Stimulated activated CD8-positive, alpha-beta memory T cell treated with anti-CD3 and anti-CD28 coated beads, Interleukin-12 subunit alpha, Interleukin-12 subunit beta, amount 100 ng/mL, for 1 hour (primary cell): ENCODE data around the gene SMYD5.
A peak's percentile ranks its signal among the peaks of the same experiment; 100 is the strongest.
"Not testable (repeated sequence)": the region's sequence is repeated elsewhere in the genome, so short reads cannot be mapped to it uniquely, and the experiment has no call there.

Experiments
- DNase-seq: peaks from one replicate; pipeline ENCODE4 v3.0.0-alpha.2; 2020; ENCODE audit warnings: low read depth

SMYD5 gene

DNA sequence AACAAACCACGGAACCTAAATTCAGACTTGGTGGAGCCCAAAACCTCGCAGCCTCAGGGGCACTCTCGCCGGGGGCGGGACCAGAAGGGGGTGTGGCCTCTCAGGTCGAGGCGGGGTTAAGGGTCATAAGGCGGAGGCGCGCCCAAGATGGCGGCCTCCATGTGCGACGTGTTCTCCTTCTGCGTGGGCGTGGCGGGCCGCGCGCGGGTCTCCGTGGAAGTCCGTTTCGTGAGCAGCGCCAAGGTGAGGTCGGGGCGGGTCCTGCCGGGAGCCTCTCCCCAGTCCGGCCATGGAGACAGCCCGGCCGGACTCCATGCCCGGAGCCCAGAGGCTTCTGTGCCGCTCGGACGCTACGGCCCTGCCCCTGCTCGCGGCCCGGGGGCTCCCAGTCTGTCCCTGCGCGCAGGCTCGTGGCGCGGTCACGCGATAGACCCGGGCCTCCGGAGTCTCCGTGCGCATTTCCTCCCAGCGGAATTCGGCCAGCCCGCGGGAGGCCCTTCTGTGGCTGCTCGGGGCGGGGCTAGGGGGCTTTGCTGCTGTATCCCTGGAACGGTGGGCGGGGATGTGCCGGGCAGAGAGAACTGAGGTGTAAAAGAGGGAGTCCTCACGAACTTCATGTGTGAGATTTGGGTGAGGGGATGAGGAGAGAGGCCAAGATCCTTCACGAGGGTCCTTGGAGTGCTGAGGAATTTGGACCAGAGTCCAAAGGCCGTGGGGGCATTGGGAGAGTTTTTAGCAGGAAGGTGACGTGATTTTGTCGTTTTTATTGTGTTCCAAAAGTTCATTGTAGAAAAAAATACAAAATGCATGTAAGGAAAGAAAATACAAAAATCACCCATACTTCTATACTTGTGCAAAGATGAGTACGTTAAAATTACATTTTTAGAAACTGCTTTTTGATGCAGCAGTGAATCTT lies at the start of gene SMYD5:
Gene SMYD5, plus strand, starts transcription at position 126 of the 916 bp plus-strand sequence. Its CDS starts 22 bp downstream, at position 148.
- DNase-seq, result peak; percentile 85

DNA sequence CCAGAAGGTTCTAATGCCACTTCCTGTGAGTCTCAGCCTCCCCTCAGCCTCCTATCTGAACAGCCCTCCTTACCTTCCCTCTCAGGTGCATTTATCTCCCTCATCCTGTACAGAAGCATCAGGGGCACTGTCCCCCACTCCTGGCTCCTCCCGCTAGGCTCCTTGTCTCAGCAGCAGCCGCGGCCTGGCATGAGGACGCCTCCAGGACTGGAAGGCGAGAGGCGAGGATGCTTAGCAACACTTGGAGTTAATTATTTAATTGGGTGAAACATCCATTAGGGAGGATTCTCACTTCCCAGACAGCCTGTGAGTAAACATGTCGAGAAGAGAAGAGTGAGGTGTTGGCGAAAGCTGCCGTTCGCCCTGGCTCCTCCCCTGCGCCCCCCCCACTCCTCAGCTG lies 48.1 kb upstream of the SMYD5 start:
- DNase-seq, result not testable (repeated sequence)

DNA sequence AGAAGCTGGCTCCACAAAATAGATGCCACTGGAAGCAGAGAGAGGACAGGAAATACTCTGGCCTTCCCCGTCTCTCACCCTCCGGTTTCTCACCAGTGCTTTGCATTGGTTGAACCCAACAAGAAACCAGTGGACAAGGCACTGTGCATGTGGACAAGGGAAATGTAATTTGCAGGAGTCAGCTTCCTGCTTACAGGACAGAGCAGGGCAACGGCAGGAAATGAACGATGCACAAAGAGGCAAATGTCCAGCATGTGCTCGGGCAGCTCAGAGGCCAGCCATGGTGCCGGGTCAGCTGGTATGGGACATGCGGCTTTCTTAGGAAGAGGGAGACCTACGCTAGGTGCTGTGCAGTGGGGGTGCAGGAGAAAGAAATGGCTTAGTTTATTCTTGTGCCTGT lies 47.2 kb upstream of the SMYD5 start:
- not testable (repeated sequence) for DNase-seq

DNA sequence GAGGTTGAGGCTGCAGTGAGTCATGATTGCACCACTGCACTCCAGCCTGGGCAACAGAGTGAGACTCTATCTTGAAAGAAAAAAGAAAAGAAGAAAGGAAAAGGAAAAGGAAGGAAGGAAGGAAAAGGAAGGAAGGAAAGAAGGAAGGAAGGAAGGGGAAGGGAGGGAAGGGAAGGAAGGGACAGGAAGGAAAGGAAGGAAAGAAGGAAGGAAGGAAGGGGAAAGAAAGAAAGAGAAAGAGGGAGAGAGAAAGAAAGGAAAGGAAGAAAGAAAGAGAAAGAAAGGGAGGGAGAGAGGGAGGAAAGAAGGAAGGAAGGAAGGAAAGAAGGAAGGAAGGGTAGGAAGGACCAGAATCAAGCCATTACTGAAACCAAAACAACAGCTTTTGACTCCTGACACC lies 45.7 kb upstream of the SMYD5 start:
- not testable (repeated sequence) for DNase-seq

DNA sequence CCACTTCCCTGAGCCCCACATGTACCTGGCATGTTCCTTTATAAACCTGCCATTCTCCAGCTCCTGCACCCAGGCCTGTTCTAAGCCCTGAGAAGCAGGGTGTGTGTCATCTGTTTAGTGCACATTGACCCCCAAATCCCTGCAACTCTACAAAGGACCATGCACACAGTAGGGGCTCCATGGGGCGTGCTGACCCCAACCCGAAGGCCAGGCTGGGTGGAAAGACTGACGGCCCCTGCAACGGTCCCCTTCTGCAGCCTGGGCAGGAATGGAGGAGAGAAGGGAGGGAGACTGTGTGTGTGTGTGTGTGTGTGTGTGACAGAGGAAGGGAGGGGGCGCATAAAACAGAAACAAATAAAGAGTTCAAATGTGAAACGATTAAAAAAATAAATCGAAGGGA lies 43.7 kb upstream of the SMYD5 start:
- DNase-seq, result not testable (repeated sequence)

DNA sequence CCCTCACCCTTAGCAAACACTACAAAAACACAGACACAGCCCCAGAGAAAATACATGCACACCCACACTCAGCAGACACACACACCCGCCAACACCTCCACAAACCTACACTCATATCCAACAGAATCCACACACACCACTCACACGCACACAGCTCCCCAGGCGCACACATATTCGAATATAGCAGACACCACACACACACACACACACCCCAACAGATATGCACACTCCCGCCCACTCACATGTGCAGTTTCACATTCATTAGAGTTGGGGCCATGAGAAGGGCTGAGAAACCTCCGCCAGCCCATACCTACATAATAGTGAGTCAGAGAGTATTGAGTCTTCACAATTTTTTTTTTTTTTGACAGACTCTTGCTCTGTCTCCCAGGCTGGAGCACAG lies 41.1 kb upstream of the SMYD5 start:
- no peak for DNase-seq

DNA sequence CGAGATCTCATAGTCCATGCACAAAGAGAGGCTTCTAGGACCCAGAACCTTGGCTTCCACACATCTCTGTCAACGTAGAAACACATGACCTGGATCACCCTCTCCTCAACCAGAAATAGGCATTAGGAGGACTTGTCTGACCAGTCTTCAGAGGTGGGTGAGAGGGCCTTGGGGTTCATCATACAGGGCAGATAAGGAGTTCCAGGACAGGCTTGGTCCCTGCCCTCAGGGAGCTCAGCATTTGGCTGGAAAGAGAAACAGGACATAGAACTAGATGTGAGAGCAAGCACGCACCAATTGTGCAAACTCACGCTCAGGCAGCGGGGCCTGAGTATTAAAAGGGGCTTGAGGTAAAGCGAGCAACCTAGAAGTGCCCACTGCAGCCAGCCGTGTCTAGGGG lies 40.3 kb upstream of the SMYD5 start:
- no peak for DNase-seq

DNA sequence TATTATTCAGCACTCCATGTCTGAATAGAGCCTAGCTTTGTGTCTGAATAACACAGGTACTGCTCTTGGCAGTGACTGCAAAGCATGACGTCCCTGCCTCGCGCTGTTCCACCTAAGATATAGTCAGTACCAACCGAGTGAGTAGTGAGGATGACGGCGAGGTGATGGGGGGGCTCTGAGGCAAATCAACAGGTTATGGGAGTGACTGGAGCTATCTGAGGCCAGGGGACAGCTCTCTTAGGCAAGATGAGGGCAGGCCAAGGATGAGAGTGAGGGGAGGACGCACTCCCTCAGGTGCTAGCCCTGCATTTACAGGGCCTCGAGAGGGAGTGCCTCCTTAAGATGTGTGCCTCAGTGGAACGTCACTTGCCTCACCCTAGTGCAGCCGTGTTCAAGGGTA lies 39.8 kb upstream of the SMYD5 start:
- no peak for DNase-seq

DNA sequence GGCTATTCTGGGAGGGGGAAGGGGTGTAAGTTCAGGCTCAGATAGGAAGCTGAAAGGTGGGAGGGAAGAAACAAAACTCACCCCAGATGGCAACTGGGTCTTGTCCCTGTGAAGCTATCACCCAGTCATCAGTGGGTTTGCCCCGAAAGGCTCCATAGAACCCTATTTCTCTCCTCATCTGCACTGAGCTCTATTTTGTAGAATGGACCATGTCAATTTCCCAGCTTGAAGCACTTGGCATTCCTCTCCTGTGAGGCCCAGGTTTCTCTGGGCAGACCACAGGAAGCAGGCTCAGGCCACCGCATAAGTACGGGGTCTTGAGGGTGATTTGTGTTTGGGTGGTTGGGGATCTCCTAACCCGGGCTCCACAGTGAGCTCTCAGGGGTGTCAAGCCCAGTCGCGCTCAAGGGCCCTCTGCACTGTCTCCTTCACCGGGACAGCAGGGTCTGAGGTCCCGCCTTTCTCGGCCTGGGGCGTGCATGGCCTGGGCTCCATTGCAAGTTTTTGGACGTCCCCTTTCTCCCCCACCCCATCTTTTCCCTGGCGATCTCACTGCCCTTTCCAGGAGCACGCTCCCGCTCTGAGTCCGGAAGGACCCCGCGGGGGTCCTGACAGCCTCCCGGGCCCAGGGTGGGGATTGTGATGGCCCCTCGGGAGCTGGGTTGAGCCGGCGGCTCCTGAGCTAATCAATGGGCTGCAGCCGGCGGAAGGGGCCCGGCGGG lies 38.9 kb upstream of the SMYD5 start:
- no peak for DNase-seq

DNA sequence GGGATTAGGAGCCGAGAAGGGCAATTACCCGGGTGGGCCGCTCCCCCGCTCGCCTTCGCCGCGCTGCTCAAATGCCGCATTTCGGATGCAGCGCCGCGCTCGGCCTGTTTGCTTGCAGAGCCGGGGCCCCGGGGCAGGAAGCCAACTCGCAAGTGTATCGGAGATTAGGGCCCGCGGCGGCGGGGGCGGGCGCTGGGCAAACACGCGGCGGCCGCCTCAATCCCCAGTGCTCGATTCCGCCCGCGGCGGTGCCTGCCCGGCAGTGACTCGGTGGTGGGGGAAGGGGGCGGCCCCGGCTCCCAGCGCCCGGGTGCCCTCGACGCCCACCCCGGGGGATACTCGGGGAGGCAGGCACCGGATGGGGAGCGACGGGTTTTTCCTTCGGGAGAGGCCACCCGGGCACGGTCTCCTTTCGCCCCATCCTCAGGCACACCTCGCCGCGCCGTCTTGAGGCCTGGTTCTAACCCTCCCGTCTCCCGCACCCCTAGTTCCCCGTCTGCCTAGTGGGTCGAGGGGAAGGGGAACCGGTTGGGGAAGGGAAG lies 38.3 kb upstream of the SMYD5 start:
- peak; percentile 54 for DNase-seq

DNA sequence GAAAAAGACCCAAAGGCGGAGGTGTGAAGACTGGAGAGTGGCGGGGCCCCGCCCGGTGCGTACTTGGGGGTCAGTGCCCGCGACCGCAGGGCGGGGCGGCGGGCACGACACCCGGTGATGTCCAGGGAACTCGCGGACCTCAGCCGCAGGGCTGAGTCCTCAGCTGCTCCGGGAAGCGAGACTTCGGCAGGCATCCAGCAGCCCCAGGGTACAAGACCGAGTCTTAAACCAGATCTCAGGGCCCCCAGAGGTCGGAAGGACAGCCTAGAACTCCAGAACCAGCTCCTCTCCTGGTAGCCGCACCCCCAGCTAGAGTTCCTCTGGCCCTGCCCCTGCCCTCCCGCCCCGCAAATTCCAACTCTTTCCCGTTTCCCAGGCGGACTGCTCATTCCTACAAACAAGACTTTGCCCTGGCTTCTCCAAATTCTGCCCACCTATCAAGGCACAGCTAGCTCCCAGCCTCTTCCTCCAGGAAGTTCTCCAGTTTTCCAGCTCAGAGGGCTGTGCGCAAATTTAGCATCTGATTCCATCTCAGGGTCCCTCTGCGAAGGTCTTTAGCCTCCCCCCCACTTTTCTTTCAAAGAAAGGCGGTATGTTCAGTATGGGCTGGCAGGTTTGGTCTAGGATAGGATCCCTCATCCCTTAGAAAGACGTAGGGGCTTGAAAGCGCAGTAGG lies 37.7 kb upstream of the SMYD5 start:
- no peak for DNase-seq

DNA sequence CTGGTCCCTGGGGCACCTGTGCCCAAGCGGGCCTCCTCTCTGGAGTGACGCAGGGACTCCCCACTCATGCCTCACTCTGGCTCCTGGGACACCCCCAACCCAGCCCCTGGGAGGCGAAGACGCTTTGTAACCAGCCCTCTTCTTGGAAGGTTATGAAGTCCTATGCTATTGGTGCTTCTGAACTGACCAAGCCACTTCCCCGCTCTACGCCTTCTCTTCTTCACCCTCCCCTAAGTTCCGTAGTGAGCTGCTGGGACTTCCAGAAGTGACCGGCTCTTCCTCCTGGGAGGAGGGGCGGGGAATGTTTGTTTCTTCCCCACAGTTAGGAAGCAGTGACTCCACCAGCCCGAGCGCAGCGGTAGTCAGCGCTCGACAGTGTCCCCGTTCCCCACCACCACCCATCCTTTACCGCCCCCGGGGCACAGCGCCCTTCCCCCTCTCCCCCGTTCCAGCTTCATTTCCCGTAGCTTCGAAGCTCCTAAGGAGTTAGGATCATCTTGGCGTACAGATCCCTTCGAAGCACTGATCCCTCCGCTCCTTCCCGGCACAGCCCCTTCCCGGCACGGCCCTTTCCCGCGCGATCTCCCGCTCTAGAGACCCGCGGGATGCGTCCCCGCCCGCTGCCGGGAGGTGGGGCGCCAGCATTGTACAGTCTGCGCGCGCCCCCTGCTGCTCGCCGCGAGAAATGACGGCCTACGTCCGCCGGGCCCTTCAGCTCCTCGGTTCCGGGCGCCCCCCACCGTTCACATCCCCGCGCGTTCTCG lies 37.0 kb upstream of the SMYD5 start:
- DNase-seq, result peak; percentile 85

DNA sequence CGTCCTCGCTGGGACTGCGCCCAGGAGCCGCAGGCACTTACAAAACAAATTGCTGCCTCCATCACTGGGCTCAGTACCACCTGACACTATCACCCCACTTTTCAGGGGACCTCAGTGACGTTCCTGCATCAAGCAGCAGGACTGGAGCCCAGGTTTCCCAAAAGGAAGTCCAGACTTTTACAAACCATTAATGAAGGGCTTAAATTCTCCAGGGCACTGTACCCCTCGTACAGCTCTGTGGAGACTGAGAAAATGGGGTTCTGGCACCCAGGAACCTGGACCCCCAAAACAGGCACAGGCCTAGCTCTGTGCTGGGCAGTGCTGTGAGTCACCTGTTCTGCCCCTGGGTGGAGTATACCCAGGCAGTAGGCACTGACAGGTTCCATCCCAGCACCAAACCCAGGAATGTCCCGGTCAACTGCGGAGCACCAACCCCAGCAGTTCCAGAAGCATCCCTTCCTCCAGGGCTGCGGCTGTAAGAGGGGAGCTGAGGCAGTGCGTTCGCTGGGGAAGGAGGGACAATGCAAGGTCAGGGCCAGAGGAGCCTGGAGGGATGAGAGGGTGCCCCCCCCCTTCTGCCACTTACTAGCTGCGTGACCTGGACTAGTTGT lies 36.3 kb upstream of the SMYD5 start:
- DNase-seq, result no peak

DNA sequence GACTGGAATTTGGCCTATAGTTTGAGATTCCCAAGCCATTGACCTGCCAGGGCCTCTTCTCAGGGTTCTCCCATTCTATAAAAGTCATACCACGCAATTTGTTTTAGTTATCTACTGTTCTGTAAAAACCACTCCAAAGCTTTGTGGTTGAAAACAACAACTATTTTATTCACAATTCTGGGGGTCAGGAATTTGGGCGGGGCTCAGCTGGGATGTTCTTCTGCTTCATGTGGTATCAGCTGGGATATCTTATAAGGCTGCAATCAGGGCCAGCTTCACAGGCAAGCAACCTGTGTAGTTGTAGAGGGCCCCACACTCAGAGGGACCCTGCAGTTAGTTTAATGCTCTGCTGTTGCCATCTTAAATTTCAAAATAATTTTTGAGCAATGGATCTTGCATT lies 28.1 kb upstream of the SMYD5 start:
- DNase-seq, result no peak

DNA sequence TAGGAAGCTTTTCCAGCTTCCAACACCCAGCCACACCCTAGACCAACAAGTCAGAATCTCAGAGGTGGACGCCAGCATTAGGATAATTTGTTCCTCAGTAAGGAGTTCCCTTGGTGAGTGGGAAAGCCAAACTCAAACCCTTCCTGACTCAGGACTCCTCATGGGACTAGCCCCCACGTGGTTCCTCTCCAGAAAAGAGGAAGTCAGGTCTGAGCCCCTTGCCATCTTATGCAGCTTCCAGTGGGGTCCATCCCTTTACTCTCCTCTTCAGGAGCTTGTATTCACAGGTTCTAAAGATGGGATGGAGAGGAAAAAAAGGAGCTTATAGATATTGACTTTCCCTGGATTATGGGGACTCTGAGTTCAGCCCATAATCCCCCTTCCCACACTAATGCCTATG lies 26.5 kb upstream of the SMYD5 start:
- DNase-seq, result no peak

DNA sequence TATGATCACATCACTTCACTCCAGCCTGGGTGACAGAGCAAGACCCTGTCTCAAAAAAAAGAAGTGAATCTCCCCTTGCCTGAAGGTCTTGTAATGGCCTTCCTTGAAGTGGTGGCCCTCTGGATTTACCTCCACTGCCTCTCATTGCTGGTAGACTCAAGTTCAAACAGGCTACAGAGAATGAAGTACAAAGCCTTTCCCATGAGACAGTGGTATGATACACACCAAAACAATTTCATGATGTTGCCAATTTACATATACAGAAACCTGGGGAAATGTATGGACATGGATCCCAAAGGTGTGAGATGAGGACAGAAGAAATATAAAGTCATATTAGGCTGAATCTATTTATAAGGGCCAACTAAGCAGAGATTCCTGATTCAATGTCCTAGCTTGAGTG lies 16.5 kb upstream of the SMYD5 start:
- DNase-seq, result no peak

DNA sequence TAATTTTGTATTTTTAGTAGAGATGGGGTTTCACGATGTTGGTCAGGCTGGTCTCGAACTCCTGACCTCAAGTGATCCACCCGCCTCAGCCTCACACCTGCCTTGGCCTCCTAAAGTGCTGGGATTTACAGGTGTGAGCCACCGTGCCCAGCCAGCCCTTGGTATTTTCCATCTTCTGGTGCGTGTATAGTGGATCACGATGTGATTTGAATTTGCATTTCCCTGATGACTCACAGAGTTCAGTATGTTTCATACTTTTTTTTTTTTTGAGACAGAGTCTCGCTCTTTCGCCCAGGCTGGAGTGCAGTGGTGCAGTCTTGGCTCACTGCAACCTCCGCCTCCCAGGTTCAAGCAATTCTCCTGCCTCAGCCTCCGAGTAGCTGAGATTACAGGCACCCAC lies 13.8 kb upstream of the SMYD5 start:
- not testable (repeated sequence) for DNase-seq

DNA sequence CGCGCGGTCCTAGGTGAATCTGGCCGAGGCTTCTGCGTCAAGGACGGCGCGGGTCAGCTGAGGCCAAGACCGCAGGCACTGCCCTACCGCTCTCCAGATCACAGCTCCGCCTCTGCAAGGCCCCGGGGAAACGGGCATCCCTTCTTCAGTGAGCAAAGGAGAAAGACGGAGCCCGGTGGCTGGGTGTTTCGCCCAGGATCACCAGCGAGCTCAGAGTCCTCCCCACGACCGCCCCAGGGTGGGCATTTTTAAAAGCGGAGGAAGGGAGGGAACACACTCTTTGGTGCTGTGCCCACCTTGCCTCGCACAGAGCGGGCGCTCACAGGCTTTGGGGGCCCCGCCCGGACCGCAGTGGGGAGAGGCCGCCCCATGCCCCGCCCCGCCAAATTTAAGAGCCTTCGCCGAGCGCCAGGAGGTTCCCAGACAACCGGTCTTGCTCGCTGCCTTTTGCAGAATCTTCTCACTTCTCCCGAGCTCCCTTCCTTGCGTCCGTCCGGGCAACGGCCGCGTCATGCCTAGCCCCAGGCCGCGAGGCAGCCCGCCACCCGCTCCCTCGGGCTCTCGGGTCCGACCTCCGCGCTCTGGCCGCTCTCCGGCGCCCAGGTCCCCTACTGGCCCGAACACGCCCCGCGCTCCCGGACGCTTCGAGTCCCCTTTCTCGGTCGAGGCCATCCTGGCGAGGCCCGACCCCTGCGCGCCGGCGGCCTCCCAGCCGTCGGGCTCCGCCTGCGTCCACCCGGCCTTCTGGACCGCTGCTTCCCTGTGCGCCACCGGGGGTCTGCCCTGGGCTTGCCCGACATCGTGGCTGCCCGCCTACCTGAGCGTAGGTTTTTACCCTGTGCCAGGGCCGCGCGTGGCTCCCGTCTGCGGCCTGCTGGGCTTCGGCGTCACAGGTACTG lies 11.6 kb upstream of the SMYD5 start, which contains the start of gene NOTO:
Gene NOTO, plus strand, starts transcription at position 419 of the 899 bp plus-strand sequence. Its CDS starts 93 bp downstream, at position 512.
- DNase-seq, result no peak

DNA sequence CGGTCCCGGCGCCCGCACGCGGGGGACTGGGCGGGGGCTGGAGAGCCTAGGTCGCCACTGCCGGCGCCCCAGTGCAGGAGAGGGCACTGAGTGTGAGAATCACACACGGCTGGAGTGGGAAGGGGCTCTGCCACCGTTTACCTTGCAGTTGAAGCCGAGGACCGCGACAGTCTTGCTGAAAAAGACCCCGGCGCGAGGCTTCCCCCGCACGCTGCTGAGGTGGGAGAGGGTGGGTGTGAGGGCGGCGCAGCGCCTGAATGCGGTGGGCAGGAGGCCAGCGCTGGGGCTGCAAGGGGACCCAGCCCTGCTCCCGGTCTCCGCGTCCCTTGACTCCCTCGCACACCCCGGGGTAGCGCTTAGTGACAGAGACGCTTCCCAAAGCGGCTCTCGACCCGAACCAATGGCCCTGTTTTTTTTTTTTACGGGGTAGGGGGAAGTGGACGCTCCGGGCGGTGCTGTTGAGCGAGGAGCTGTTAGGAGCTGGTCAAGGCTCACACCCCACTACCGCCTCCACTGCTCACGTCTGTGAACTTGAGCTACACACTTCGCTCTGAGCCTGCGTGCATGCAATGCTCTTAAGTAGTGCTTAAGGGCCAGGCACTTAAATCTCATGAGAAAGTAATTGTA lies 10.9 kb upstream of the SMYD5 start:
- DNase-seq, result no peak

DNA sequence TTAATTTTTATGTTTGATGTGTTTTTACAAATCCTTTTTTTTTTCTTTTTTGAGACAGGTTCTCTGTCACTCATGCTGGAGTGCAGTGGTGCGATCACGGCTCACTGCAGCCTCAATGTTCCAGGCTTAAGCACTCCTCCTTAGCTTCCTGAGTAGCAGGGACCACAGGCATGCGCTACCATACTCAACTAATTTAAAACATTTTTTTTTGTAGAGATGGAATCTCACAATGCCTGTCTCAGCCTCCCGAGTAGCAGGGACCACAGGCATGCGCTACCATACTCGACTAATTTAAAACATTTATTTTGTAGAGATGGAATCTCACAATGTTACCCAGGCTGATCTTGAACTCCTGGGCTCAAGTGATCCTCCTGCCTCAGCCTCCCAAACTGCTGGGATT lies 8.4 kb upstream of the SMYD5 start:
- no peak for DNase-seq
